Astrocyte (in vitro differentiated cells and primary cell): Measurements from ENCODE around the gene IL6ST. TPM values are rescaled to one million over a fixed set of nuclear protein-coding genes. Genes with fewer than 3 reads are reported as not detected.

Experiments
- DNase-seq: peaks from one replicate; pipeline ENCODE4 v3.0.0-alpha.2; 2010; ENCODE audit warnings: low read depth
- FAIRE-seq: peaks from 2 replicates; lab custom pipeline; 2011; peaks lifted over from hg19 to GRCh38; lab: Jason Lieb, UNC
- H2AFZ ChIP-seq: 2 replicates; pipeline ENCODE4 v1.6.0; 2012; ENCODE audit warnings: low read depth, low read length, inconsistent platforms
- H3K27ac ChIP-seq: 2 replicates; pipeline ENCODE4 v1.5.1; 2011; ENCODE audit warnings: low read depth, low read length, inconsistent platforms
- H3K27me3 ChIP-seq: 2 replicates; pipeline ENCODE4 v1.6.0; 2011; ENCODE audit warnings: low read length, inconsistent platforms; ENCODE audit not compliant: insufficient read depth
- H3K36me3 ChIP-seq: 2 replicates; pipeline ENCODE4 v1.5.1; 2011; ENCODE audit warnings: low read length, inconsistent platforms; ENCODE audit not compliant: insufficient read depth
- H3K4me1 ChIP-seq: 2 replicates; pipeline ENCODE4 v1.5.1; 2011; ENCODE audit warnings: low read length, inconsistent platforms; ENCODE audit not compliant: insufficient read depth
- H3K4me2 ChIP-seq: 2 replicates; pipeline ENCODE4 v1.6.0; 2012; ENCODE audit warnings: low read length, inconsistent platforms
- H3K4me3 ChIP-seq: 2 replicates; pipeline ENCODE4 v1.5.1; 2011; ENCODE audit warnings: low read depth, mild to moderate bottlenecking, low read length, inconsistent platforms; ENCODE audit not compliant: insufficient read depth
- H3K79me2 ChIP-seq: 2 replicates; pipeline ENCODE4 v1.6.0; 2012; ENCODE audit warnings: mild to moderate bottlenecking, low read length, inconsistent platforms; ENCODE audit not compliant: insufficient read depth
- H3K9ac ChIP-seq: 2 replicates; pipeline ENCODE4 v1.6.0; 2012; ENCODE audit warnings: mild to moderate bottlenecking, low read length, inconsistent platforms
- H3K9me3 ChIP-seq: 2 replicates; pipeline ENCODE4 v1.5.1; 2012; ENCODE audit warnings: low read depth, mild to moderate bottlenecking, low read length, inconsistent platforms; ENCODE audit not compliant: insufficient read depth
- H4K20me1 ChIP-seq: 2 replicates; pipeline ENCODE4 v1.6.0; 2012; ENCODE audit warnings: low read length, inconsistent platforms; ENCODE audit not compliant: insufficient read depth
- H3K27ac Mint-ChIP-seq: one replicate; pipeline ENCODE4 v1.8.0; 2021; ENCODE audit warnings: mild to moderate bottlenecking, mixed read lengths; ENCODE audit not compliant: unreplicated experiment
- H3K27me3 Mint-ChIP-seq: one replicate; pipeline ENCODE4 v1.8.0; 2021; ENCODE audit warnings: low read depth, mixed read lengths; ENCODE audit not compliant: unreplicated experiment
- H3K36me3 Mint-ChIP-seq: one replicate; pipeline ENCODE4 v1.8.0; 2021; ENCODE audit warnings: low read depth, mixed read lengths; ENCODE audit not compliant: unreplicated experiment
- H3K4me1 Mint-ChIP-seq: one replicate; pipeline ENCODE4 v1.8.0; 2021; ENCODE audit warnings: low read depth, mixed read lengths; ENCODE audit not compliant: unreplicated experiment
- H3K4me3 Mint-ChIP-seq: one replicate; pipeline ENCODE4 v1.8.0; 2021; ENCODE audit warnings: mild to moderate bottlenecking, moderate library complexity, mixed read lengths; ENCODE audit not compliant: unreplicated experiment
- H3K9me3 Mint-ChIP-seq: one replicate; pipeline ENCODE4 v1.8.0; 2021; ENCODE audit warnings: mild to moderate bottlenecking, mixed read lengths; ENCODE audit not compliant: unreplicated experiment
- EZH2 ChIP-seq: IDR thresholded peaks from 2 replicates; pipeline ENCODE4 v1.6.1; 2012; ENCODE audit warnings: mild to moderate bottlenecking, low read length, inconsistent platforms; ENCODE audit not compliant: insufficient read depth
- total RNA-seq: library from RNA; stranded (reverse); gene quantifications from 2 replicates; pipeline ENCODE4 v1.2.1, GENCODE V29; 2021
- TF ChIP-seq, protein P1 (sequence below): IDR thresholded peaks from 2 replicates; pipeline ENCODE4 v1.5.1; 2011; ENCODE audit warnings: low read depth, mild to moderate bottlenecking, inconsistent platforms, low read length, moderate library complexity; ENCODE audit not compliant: insufficient read depth

Gene IL6ST
- total RNA-seq, 1 donor from 2014 or later = 158 TPM

DNA sequence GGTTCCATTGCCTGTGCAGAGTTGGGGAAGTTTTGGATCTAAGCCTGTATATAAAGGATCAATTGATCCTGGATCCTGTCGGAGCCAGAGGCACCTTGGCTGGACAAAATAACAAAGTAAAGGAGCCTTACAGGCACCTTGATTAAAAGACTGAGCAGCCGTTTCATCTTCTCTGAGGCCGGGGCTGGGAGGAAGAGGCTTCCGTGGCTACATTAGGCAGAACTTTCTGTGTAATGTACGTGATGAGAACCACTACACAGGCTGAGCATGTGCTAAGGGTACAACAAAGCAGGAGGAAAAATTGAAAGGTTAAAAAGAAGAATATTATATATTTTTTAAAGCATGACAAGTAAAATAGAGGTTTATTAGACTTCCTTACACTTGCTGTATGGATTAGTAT is 106.6 kb downstream of the IL6ST start:
- Histone ChIP-seq H3K9ac (no peak overlapping the region), H3K4me3 (no peak overlapping the region), H3K79me2 (no peaks in the 10 kb centered on the region), H3K4me2 (no peak overlapping the region), H3K36me3 (no peaks in the 10 kb centered on the region), H3K27ac (no peak overlapping the region), H4K20me1 (no peaks in the 10 kb centered on the region), H3K9me3 (no peaks in the 10 kb centered on the region), H3K4me1 (no peaks in the 10 kb centered on the region), H3K27me3 (no peaks in the 10 kb centered on the region), H2AFZ (no peak overlapping the region)
- Mint-ChIP-seq H3K36me3 (peaks cover 6% of the 10 kb centered on the region), H3K27ac (no peak overlapping the region), H3K4me1 (no peaks in the 10 kb centered on the region), H3K9me3 (no peaks in the 10 kb centered on the region), H3K27me3 (no peaks in the 10 kb centered on the region), H3K4me3 (no peak overlapping the region)
- TF ChIP-seq, protein P1, sequence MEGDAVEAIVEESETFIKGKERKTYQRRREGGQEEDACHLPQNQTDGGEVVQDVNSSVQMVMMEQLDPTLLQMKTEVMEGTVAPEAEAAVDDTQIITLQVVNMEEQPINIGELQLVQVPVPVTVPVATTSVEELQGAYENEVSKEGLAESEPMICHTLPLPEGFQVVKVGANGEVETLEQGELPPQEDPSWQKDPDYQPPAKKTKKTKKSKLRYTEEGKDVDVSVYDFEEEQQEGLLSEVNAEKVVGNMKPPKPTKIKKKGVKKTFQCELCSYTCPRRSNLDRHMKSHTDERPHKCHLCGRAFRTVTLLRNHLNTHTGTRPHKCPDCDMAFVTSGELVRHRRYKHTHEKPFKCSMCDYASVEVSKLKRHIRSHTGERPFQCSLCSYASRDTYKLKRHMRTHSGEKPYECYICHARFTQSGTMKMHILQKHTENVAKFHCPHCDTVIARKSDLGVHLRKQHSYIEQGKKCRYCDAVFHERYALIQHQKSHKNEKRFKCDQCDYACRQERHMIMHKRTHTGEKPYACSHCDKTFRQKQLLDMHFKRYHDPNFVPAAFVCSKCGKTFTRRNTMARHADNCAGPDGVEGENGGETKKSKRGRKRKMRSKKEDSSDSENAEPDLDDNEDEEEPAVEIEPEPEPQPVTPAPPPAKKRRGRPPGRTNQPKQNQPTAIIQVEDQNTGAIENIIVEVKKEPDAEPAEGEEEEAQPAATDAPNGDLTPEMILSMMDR = no peak
- TF ChIP-seq EZH2 = no peak
- DNase-seq (no peak), FAIRE-seq (no peak)

DNA sequence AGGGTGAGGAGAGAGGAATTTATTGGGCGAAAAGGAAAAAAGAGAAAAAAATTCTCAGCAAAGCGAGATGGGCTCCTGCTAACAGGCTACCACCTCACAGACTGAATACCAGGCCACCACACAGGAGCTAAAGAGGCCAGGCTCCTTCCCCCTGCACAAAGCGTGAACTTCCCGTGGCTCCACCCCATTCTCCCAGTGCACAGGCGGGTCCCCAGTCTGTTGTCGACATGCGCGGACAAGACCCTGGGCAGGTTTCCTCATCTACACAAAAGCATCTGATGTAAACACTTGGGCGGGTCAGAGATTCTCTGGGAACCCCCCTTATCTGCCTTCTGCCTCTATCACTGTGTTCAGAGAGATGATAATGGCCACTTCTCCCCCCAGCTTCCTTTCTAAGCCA is 109.4 kb downstream of the IL6ST start:
- no peaks in the 10 kb centered on the region for H3K4me1 ChIP-seq
- no peaks in the 10 kb centered on the region for H3K79me2 ChIP-seq
- H3K9me3 ChIP-seq = no peaks in the 10 kb centered on the region
- peaks cover 6% of the 10 kb centered on the region for H3K36me3 Mint-ChIP-seq
- H3K36me3 ChIP-seq = no peaks in the 10 kb centered on the region
- no peak overlapping the region for H2AFZ ChIP-seq
- DNase-seq (no peak), FAIRE-seq (no peak)
- H3K27me3 Mint-ChIP-seq = no peaks in the 10 kb centered on the region
- H3K27ac Mint-ChIP-seq = no peak overlapping the region
- no peak overlapping the region for H3K4me2 ChIP-seq
- H3K4me3 Mint-ChIP-seq = no peak overlapping the region
- H3K4me1 Mint-ChIP-seq = no peaks in the 10 kb centered on the region
- no peaks in the 10 kb centered on the region for H3K9me3 Mint-ChIP-seq
- H3K27me3 ChIP-seq = no peaks in the 10 kb centered on the region
- TF ChIP-seq, protein P1 = no peak
- TF ChIP-seq EZH2 = no peak
- no peak overlapping the region for H3K4me3 ChIP-seq
- no peak overlapping the region for H3K27ac ChIP-seq
- H3K9ac ChIP-seq = no peak overlapping the region
- H4K20me1 ChIP-seq = no peaks in the 10 kb centered on the region

Other genes with a start within 250 kb of the IL6ST start
- gene IL31RA, start 143.6 kb downstream of the IL6ST start, total RNA-seq = 4.7 and 5.7 TPM in 2 replicates
- gene ANKRD55, start 238.4 kb upstream of the IL6ST start, total RNA-seq = not detected in 2 replicates